GM19438 (cell line): ENCODE results near the gene EFCAB5.
"Not testable (repeated sequence)": the region's sequence is repeated elsewhere in the genome, so short reads cannot be mapped to it uniquely, and the experiment has no call there.

ENCODE experiments used
- ATAC-seq: cut with Tn5 transposase; IDR thresholded peaks from one replicate; pipeline ENCODE4 v1.9.1; 2021; ENCODE audit warnings: low read depth; ENCODE audit not compliant: unreplicated experiment

The EFCAB5 gene

GRCh38 chr17:30000755-30001257 lies 59.4 kb downstream of the EFCAB5 start:
- no peak for ATAC-seq

GRCh38 chr17:30002088-30002487 lies 60.7 kb downstream of the EFCAB5 start:
- ATAC-seq = no peak

GRCh38 chr17:30005709-30006320 lies 64.4 kb downstream of the EFCAB5 start:
- ATAC-seq = no peak

DNA sequence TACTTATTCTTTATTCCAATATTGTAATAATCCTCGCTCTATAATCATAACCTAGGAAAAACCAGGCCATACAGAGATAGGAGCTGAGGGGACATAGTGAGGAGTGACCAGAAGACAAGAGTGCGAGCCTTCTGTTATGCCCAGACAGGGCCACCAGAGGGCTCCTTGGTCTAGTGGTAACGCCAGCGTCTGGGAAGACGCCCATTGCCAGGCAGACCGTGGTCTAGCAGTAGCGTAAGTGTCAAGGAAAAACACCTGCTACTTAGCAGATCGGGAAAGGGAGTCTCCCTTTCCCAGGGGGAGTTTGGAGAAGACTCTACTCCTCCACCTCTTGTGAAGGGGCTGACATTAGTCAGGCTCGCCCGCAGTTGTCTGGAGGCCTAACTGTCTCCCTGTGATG lies 70.5 kb downstream of the EFCAB5 start:
- ATAC-seq = not testable (repeated sequence)

DNA sequence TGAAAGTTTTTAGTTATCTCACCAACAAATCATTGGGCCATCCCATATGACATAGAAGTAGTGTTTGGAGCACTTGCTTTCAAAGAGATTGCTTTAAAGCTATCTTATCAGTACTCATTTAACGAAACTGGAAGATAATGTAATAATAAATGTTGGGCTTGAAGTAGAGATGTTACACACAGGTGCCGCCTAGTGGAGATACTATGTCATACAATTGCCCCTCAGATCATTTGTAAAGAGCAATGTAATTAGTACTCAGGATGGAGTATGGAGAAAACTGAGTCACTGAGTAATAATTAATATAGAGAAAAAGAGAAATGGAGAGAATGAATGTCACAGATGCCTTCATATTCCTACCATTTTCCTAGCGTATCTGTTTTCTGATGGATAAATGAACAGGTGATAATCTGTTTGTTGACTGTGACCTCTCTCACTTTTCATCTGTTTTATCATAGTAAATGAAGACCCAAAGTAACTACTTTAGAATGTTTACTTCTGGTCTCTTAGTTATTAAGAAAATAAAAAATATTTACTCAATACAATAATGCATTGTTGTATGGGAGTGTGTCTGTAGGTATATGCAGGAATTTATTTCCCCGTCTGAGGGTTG lies 80.4 kb downstream of the EFCAB5 start:
- ATAC-seq = no peak

GRCh38 chr17:30025325-30025724 lies 83.9 kb downstream of the EFCAB5 start:
- ATAC-seq = not testable (repeated sequence)

GRCh38 chr17:30027676-30028075 lies 86.2 kb downstream of the EFCAB5 start:
- no peak for ATAC-seq

GRCh38 chr17:30031214-30031869 lies 89.9 kb downstream of the EFCAB5 start:
- no peak for ATAC-seq

DNA sequence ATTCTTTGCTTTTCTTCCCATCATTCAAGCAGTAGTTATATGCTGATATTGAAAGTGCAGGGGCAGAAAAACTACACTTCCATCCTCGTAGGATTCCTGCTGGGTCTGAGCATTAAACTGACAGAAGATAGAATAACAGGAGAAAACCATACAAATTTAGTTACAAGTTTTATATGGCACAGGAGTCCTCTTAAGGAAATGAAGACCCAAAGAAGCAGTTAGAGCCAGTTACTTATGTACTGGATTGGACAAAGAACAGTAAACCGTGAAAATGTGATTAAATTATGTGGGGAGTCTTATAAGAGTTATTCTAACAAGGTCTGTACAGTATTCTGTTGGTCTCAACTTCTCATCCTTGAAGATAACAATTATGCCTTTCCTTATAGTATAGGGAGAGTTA lies 93.9 kb downstream of the EFCAB5 start:
- no peak for ATAC-seq

GRCh38 chr17:30040719-30041518 lies 99.5 kb downstream of the EFCAB5 start:
- ATAC-seq = not testable (repeated sequence)

DNA sequence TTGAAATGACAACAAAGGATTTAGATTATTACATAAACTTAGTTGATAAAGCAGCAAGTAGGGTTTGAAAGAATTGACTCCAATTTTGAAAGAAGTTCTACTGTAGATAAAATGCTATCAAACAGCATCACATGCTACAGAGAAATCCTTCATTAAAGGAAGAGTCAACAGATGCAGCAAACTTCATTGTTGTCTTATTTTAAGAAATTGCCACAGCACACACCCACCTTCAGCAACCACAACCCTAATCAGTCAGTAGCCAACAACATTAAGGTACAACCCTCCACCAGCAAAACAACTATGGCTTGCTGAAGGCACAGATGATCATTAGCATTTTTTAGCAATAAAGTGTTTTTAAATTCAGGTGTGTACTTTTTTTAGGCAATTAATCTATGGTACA lies 100.1 kb downstream of the EFCAB5 start:
- no peak for ATAC-seq

- ATAC-seq = no peak
Measured at GRCh38 chr17:30062372-30062771, 120.9 kb downstream of the EFCAB5 start.

DNA sequence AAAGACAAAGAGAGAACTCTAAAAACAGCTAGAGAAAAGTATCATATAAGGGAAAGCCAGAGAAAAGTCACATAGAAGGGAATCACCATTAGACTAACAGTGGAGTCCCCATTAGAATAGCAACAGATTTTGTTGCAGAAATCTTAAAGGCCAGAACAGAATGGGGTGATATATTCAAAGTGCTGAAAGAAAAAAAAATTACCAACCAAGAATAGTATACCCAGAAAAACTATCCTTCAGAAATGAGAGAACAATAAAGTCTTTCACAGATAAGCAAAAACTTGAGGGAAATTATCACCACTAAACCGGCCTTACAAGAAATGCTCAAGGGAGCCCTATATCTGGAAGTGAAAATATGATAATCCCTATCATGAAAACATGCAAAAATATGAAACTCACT lies 123.3 kb downstream of the EFCAB5 start:
- ATAC-seq = no peak

DNA sequence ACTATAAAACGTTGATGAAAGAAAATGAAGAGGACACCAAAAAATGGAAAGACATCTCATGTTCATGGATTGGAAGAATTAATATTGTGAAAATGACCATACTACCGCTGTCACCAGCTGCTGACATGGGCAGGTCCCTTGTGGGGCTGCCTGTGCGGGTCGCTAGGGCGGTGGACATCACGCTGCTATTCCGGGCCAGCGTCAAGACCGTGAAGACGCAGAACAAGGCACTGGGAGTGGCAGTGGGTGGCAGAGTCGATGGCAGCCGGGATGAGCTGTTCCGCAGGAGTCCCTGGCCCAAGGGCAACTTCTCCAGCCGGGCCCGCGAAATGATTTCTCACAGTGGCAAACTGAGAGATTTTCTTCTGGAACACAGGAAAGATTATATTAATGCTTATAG lies 127.0 kb downstream of the EFCAB5 start:
- ATAC-seq = no peak

DNA sequence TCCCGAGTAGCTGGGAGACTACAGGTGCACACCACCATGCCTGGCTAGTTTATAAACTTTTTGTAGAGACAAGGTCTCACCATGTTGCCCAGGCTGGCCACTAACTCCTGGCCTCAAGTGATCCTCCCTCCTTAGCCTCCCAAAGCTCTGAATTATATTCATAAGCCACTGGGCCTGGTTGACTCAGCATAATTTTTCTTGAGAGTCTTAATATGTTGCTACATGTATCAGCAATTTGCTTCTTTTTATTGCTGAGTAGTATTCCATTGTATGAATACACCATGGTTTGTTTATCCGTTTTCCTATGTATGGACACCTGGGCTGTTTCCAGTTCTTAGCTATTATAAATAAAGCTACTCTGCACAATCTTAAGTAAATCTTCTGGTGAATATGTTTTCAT lies 132.8 kb downstream of the EFCAB5 start:
- ATAC-seq = no peak

DNA sequence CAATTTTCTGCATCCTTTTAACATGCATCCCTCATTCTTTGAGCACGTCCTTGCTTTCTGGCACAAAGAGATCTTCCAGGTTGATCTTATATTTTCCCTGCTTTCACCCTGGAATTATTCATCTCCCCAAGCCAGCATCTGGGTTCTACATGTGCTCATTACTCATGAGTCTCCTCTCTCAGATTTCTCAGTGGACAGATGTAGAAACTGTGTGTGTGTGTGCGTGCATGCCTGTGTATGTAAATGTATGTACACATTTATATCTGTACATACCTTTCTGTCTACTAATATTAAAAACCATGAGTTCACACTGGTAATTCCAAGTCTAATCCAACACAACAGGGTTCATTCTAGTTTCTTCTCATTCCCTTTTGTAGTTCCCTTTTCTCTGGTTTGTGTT lies 133.3 kb downstream of the EFCAB5 start:
- no peak for ATAC-seq

GRCh38 chr17:30082773-30083172 lies 141.3 kb downstream of the EFCAB5 start:
- ATAC-seq = no peak

- no peak for ATAC-seq
Measured at GRCh38 chr17:30084788-30085187, 143.4 kb downstream of the EFCAB5 start.

- no peak for ATAC-seq
Measured at GRCh38 chr17:30086896-30087295, 145.5 kb downstream of the EFCAB5 start.

DNA sequence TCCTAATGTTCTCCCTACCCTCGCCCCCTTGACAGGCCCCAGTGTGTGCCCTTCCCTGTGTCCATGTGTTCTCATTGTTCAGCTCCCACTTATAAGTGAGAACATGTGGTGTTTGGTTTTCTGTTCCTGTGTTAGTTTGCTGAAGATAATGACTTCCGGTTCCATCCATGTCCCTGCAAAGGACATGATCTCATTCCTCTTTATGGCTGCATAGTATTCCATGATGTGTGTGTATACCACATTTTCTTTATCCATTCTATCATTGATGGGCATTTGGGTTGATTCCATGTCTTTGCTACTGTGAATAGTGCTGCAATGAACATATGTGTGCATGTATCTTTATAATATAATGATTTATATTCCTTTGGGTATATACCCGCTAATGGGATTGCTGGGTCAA lies 146.0 kb downstream of the EFCAB5 start:
- not testable (repeated sequence) for ATAC-seq

GRCh38 chr17:30091121-30091670 lies 149.8 kb downstream of the EFCAB5 start:
- no peak for ATAC-seq
